Measurements from ENCODE around the gene PDHA1.
A peak's percentile ranks its signal among the peaks of the same experiment; 100 is the strongest.

Gene PDHA1

GRCh38 chrX:19354625-19355024, 10.9 kb downstream of the PDHA1 start:
- no peak for TF ChIP-seq CTCF (IDR thresholded peaks at IDR 0.05; ENCODE audit: control insufficient read depth, insufficient read depth, low read depth, low read length, missing control alignments)
- no peak overlapping the region for H3K4me3 ChIP-seq (ENCODE audit: control insufficient read depth, low read depth, low read length)
- no peak for DNase-seq (ENCODE audit: low read depth)

- TF ChIP-seq CTCF (IDR thresholded peaks at IDR 0.05; ENCODE audit: control insufficient read depth, insufficient read depth, low read depth, low read length, missing control alignments): no peak
- DNase-seq (ENCODE audit: low read depth): no peak
- H3K4me3 ChIP-seq (ENCODE audit: control insufficient read depth, low read depth, low read length): no peak overlapping the region
Measured at GRCh38 chrX:19358521-19358920, 14.8 kb downstream of the PDHA1 start.

- no peak for TF ChIP-seq CTCF (IDR thresholded peaks at IDR 0.05; ENCODE audit: control insufficient read depth, insufficient read depth, low read depth, low read length, missing control alignments)
- no peak overlapping the region for H3K4me3 ChIP-seq (ENCODE audit: control insufficient read depth, low read depth, low read length)
- DNase-seq (ENCODE audit: low read depth): no peak
Measured at GRCh38 chrX:19360903-19361302, 17.2 kb downstream of the PDHA1 start.

- no peak overlapping the region for H3K4me3 ChIP-seq (ENCODE audit: control insufficient read depth, low read depth, low read length)
- DNase-seq (ENCODE audit: low read depth): no peak
- TF ChIP-seq CTCF (IDR thresholded peaks at IDR 0.05; ENCODE audit: control insufficient read depth, insufficient read depth, low read depth, low read length, missing control alignments): no peak
Measured at GRCh38 chrX:19361701-19362100, 18.0 kb downstream of the PDHA1 start.

- no peak for TF ChIP-seq CTCF (IDR thresholded peaks at IDR 0.05; ENCODE audit: control insufficient read depth, insufficient read depth, low read depth, low read length, missing control alignments)
- DNase-seq (ENCODE audit: low read depth): no peak
- H3K4me3 ChIP-seq (ENCODE audit: control insufficient read depth, low read depth, low read length): no peak overlapping the region
Measured at GRCh38 chrX:19368576-19368975, 24.8 kb downstream of the PDHA1 start.

- no peak for TF ChIP-seq CTCF (IDR thresholded peaks at IDR 0.05; ENCODE audit: control insufficient read depth, insufficient read depth, low read depth, low read length, missing control alignments)
- H3K4me3 ChIP-seq (ENCODE audit: control insufficient read depth, low read depth, low read length): no peak overlapping the region
- no peak for DNase-seq (ENCODE audit: low read depth)
Measured at GRCh38 chrX:19370061-19370460, 26.3 kb downstream of the PDHA1 start.

- no peak for DNase-seq (ENCODE audit: low read depth)
- H3K4me3 ChIP-seq (ENCODE audit: control insufficient read depth, low read depth, low read length): peak overlapping the region; percentile 9
Measured at GRCh38 chrX:19372170-19372546, 28.4 kb downstream of the PDHA1 start.

More at GRCh38 chrX:19372170-19372546, 28.4 kb downstream of the PDHA1 start:
- peak; percentile 73 for TF ChIP-seq CTCF (IDR thresholded peaks at IDR 0.05; ENCODE audit: control insufficient read depth, insufficient read depth, low read depth, low read length, missing control alignments)
